ENCODE data around the gene ETF1. TPM values are rescaled to one million over a fixed set of nuclear protein-coding genes. Genes with fewer than 3 reads are reported as not detected.

The ETF1 gene
- total RNA-seq, 4 donors from 2014 or later, result 108 to 163 (median 127) TPM

DNA sequence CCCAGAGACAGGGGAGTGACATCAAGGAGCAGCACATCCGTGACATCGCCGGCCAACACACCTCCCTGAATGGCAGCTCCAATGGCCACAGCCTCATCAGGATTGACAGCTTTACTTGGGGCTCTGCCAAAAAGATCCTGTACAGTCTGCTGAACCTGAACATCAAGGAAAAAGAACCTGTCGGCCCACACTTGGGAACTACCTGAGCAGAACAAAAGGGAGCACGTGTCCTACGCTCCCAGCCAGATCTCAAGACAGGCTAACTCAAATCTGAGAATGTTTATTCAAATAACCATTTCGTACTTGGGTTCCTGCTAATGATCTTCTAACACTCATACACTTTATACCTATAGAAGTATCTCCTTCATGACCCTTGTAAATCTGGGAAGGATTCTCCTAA is 16.9 kb upstream of the ETF1 start:
- H3K4me1 ChIP-seq, result peaks cover 0 to 11% (median 0%) of the 10 kb centered on the region in 3 donors
- H3K9me3 ChIP-seq, result no peaks in the 10 kb centered on the region
- WGBS, 2 donors (ENCODE audit: low coverage in 1 of 2), result 89 to 96% methylated on average over 5 to 6 of the region's 7 CpGs
- no peak for TF ChIP-seq CTCF (IDR thresholded peaks at IDR 0.05)
- TF ChIP-seq EP300 (IDR thresholded peaks at IDR 0.05), result no peak
- no peak for TF ChIP-seq POLR2A (IDR thresholded peaks at IDR 0.05)
- TF ChIP-seq POLR2AphosphoS5 (IDR thresholded peaks at IDR 0.05), result no peak
- H3K4me3 ChIP-seq, result no peak overlapping the region
- H3K27ac ChIP-seq, result no peak overlapping the region
- peaks cover 27 to 100% of the 10 kb centered on the region in 2 donors for H3K36me3 ChIP-seq
- no peaks in the 10 kb centered on the region for H3K27me3 ChIP-seq
- no peak for ATAC-seq

GRCh38 chr5:138557677-138558076 is 14.6 kb upstream of the ETF1 start:
- Histone ChIP-seq H3K36me3 (peaks cover 27 to 100% of the 10 kb centered on the region in 2 donors), H3K27me3 (no peaks in the 10 kb centered on the region), H3K4me3 (no peak overlapping the region), H3K9me3 (no peaks in the 10 kb centered on the region), H3K4me1 (no peaks in the 10 kb centered on the region), H3K27ac (peak overlapping the region in 1 of 4 donors; percentile 6)
- TF ChIP-seq EP300 (IDR thresholded peaks at IDR 0.05) (no peak), POLR2A (IDR thresholded peaks at IDR 0.05) (no peak), POLR2AphosphoS5 (IDR thresholded peaks at IDR 0.05) (no peak), CTCF (IDR thresholded peaks at IDR 0.05) (no peak)
- no peak for ATAC-seq
- 60 to 75% methylated on average over 2 of the region's 2 CpGs for WGBS, 2 donors (ENCODE audit: low coverage in 1 of 2)

DNA sequence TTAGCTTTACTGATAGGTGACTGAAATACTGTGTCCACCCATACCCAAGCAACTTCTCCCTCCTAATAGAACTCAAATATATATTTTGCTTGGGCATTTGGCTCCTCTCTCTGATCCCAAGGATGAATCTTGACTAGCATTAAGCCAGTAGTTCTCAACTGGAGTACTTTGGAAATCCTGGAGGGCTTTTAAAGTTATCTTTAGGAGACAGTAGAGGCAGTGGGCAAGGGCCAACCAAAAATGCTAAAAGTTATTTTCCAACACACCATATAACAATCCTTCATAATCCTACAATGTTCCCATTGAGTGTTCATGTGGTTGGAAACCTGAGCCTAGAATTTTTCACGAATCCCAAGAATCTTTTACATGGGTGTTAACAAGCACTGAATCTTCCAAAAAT is 11.1 kb upstream of the ETF1 start:
- Histone ChIP-seq H3K9me3 (no peaks in the 10 kb centered on the region), H3K36me3 (peaks cover 10 to 69% of the 10 kb centered on the region in 2 donors), H3K4me3 (no peak overlapping the region), H3K4me1 (peaks cover 0 to 4% (median 0%) of the 10 kb centered on the region in 3 donors), H3K27me3 (no peaks in the 10 kb centered on the region), H3K27ac (no peak overlapping the region)
- ATAC-seq, result no peak
- TF ChIP-seq EP300 (IDR thresholded peaks at IDR 0.05) (no peak), CTCF (IDR thresholded peaks at IDR 0.05) (no peak), POLR2AphosphoS5 (IDR thresholded peaks at IDR 0.05) (no peak), POLR2A (IDR thresholded peaks at IDR 0.05) (no peak)
- 60 to 82% methylated on average over 1 of the region's 1 CpG for whole genome bisulfite sequencing, 2 donors (ENCODE audit: low coverage in 1 of 2)

DNA sequence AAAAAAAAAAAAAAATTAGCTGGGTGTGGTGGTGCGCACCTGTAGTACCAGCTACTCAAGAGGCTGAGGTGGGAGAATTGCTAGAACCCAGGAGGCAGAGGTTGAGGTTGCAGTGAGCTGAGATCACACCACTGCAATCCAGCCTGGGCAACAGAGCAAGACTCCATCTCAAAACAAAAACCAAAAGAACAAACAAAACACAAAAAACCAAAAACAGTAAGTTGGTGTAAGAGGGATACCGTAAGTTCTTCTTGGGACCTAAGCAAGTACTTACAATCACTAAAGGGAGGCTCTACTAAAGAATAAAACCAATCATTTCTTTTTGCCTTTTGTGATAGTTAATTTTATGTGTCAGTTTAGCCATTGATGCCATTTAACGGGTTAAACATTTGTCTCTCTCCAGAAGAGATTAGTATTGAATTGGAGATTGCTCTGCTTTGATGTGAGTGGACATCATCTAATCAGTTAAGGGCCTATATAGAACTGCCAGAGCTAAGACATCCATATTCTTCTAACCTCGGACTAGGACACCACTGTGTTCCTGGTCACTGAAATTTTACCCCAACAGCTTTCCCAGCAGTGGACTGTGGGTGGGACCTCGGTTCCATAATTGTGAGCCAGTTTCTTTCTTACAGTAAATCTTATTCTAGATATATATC is 10.5 kb upstream of the ETF1 start:
- no peak overlapping the region for H3K27ac ChIP-seq
- no peaks in the 10 kb centered on the region for H3K9me3 ChIP-seq
- H3K27me3 ChIP-seq, result no peaks in the 10 kb centered on the region
- H3K4me1 ChIP-seq, result peaks cover 0 to 9% (median 0%) of the 10 kb centered on the region in 3 donors
- peaks cover 10 to 63% of the 10 kb centered on the region in 2 donors for H3K36me3 ChIP-seq
- no peak for ATAC-seq
- TF ChIP-seq CTCF (IDR thresholded peaks at IDR 0.05), result no peak
- 79 to 82% methylated on average over 4 to 5 of the region's 5 CpGs for WGBS, 2 donors (ENCODE audit: low coverage in 1 of 2)
- no peak overlapping the region for H3K4me3 ChIP-seq

- Histone ChIP-seq H3K9me3 (no peaks in the 10 kb centered on the region), H3K27me3 (no peaks in the 10 kb centered on the region), H3K36me3 (peaks cover 5 to 54% of the 10 kb centered on the region in 2 donors), H3K4me1 (peaks cover 0 to 18% (median 0%) of the 10 kb centered on the region in 3 donors), H3K4me3 (no peak overlapping the region), H3K27ac (no peak overlapping the region)
- WGBS, 2 donors (ENCODE audit: low coverage in 1 of 2), result 78% methylated on average over 3 of the region's 4 CpGs; no CpG with 5 or more reads in 1 of the 2 donors
- no peak for ATAC-seq
- no peak for TF ChIP-seq EP300 (IDR thresholded peaks at IDR 0.05)
- no peak for TF ChIP-seq CTCF (IDR thresholded peaks at IDR 0.05)
- TF ChIP-seq POLR2A (IDR thresholded peaks at IDR 0.05), result no peak
- TF ChIP-seq POLR2AphosphoS5 (IDR thresholded peaks at IDR 0.05), result no peak
These were observed 9.6 kb upstream of the ETF1 start for GRCh38 chr5:138552657-138553056.
